Stimulated activated naive CD8-positive, alpha-beta T cell treated with anti-CD3 and anti-CD28 coated beads, Interleukin-15, Interleukin-2, amounts not matched to agents 100 ng/mL and 50 ng/mL, for 24 hours (primary cell): Measurements from ENCODE around the gene DOCK3.
"Not testable (repeated sequence)": the region's sequence is repeated elsewhere in the genome, so short reads cannot be mapped to it uniquely, and the experiment has no call there.

Experiments used
- H3K27ac Mint-ChIP-seq: one replicate; pipeline ENCODE4 v1.8.0; 2021; ENCODE audit warnings: mild to moderate bottlenecking, mixed read lengths
- H3K27me3 Mint-ChIP-seq: one replicate; pipeline ENCODE4 v1.8.0; 2021; ENCODE audit warnings: mixed read lengths
- H3K36me3 Mint-ChIP-seq: one replicate; pipeline ENCODE4 v1.8.0; 2021; ENCODE audit warnings: low read depth, mixed read lengths
- H3K4me1 Mint-ChIP-seq: one replicate; pipeline ENCODE4 v1.8.0; 2021; ENCODE audit warnings: low read depth, mixed read lengths
- H3K4me3 Mint-ChIP-seq: one replicate; pipeline ENCODE4 v1.8.0; 2021; ENCODE audit warnings: mild to moderate bottlenecking, mixed read lengths
- H3K9me3 Mint-ChIP-seq: one replicate; pipeline ENCODE4 v1.8.0; 2021; ENCODE audit warnings: mixed read lengths

Gene DOCK3

DNA sequence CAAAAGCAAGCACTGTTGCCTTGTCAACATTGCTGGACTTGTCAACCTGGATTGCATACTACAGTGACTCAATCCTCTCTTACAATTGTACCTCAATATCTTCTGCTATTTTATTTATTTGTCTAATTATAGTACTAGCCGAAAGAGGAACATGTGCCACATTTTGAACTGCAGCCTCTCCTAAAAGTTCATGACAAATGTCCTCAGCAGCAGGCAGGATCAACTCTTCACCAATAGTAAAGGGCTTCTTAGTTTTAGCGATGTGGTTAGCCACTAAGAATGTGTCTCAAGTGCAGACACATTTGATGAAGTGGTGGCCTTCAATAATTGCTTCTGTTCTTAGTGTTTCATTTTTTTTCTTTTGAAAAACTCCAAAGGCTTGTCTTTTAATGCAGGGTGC lies 13.2 kb downstream of the DOCK3 start:
- Mint-ChIP-seq H3K9me3 (no peaks in the 10 kb centered on the region), H3K27me3 (peaks cover 3% of the 10 kb centered on the region), H3K4me3 (no peak overlapping the region), H3K4me1 (no peaks in the 10 kb centered on the region), H3K27ac (no peak overlapping the region), H3K36me3 (no peaks in the 10 kb centered on the region)

DNA sequence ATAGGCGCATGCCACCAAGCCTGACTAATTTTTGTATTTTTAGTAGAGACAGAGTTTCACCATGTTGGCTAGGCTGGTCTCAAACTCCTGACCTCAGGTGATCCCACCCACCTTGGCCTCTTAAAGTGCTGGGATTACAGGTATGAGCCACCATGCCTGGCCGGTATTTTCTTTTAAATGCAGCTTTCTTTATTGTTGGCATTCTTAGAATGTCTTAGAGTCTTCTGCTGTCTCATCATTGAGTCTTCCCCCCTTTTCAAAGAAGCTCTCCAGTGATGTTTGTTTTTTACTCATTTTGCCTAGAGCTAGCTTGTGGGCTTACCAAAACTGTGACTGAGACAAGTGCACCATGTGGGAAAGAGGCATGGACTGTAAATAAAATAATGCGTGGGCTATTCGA lies 13.9 kb downstream of the DOCK3 start:
- H3K4me1 Mint-ChIP-seq, H3K36me3 Mint-ChIP-seq, H3K4me3 Mint-ChIP-seq, H3K27ac Mint-ChIP-seq, H3K9me3 Mint-ChIP-seq, H3K27me3 Mint-ChIP-seq: not testable (repeated sequence)

DNA sequence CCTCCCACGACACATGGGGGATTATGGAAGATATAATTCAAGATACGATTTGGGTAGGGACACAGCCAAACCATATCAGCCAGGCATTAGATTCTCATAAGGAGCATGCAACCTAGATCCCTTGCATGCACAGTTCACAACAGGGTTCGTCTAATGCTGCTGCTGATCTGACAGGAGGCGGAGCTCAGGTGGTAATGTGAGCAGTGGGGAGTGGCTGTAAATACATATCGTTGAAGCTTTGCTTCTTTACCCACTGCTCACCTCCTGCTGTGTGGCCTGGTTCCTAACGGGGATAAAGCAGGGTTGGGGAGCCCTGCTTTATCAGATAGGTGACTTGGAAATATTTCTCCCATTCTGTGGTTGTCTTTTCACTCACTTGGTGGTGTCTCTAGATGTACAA lies 14.8 kb downstream of the DOCK3 start:
- no peaks in the 10 kb centered on the region for H3K4me1 Mint-ChIP-seq
- no peak overlapping the region for H3K27ac Mint-ChIP-seq
- H3K27me3 Mint-ChIP-seq, result peaks cover 3% of the 10 kb centered on the region
- H3K36me3 Mint-ChIP-seq, result no peaks in the 10 kb centered on the region
- H3K9me3 Mint-ChIP-seq, result no peaks in the 10 kb centered on the region
- H3K4me3 Mint-ChIP-seq, result no peak overlapping the region

DNA sequence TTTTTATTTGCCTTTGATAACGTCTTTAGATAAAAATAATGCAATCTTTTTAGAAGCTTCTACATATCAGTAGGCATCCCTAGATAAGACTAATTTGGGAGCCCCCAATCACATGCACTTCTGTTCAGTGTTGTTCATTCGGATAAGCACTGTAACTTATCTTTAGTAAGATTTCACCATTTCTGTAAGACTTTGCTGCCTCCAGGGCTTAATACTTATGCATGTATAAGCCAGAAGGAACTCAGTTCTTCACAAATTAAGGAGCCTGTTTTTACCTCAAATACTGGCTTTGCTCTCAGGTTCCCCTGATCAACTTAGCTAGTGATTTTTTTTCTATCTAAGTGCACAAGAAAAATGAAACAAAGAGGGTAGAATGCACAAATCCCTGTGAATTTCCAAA lies 20.3 kb downstream of the DOCK3 start:
- no peaks in the 10 kb centered on the region for H3K4me1 Mint-ChIP-seq
- peaks cover 8% of the 10 kb centered on the region for H3K9me3 Mint-ChIP-seq
- no peaks in the 10 kb centered on the region for H3K27me3 Mint-ChIP-seq
- H3K4me3 Mint-ChIP-seq, result no peak overlapping the region
- no peak overlapping the region for H3K27ac Mint-ChIP-seq
- H3K36me3 Mint-ChIP-seq, result peaks cover 5% of the 10 kb centered on the region

- Mint-ChIP-seq H3K27ac (no peak overlapping the region), H3K36me3 (peaks cover 5% of the 10 kb centered on the region), H3K27me3 (no peaks in the 10 kb centered on the region), H3K4me3 (no peak overlapping the region), H3K9me3 (peaks cover 8% of the 10 kb centered on the region), H3K4me1 (no peaks in the 10 kb centered on the region)
Measured at GRCh38 chr3:50696276-50696675, 21.5 kb downstream of the DOCK3 start.

GRCh38 chr3:50698269-50698668 lies 23.5 kb downstream of the DOCK3 start:
- Mint-ChIP-seq H3K27ac (no peak overlapping the region), H3K36me3 (peaks cover 5% of the 10 kb centered on the region), H3K27me3 (peaks cover 8% of the 10 kb centered on the region), H3K9me3 (peaks cover 8% of the 10 kb centered on the region), H3K4me3 (no peak overlapping the region), H3K4me1 (no peaks in the 10 kb centered on the region)

DNA sequence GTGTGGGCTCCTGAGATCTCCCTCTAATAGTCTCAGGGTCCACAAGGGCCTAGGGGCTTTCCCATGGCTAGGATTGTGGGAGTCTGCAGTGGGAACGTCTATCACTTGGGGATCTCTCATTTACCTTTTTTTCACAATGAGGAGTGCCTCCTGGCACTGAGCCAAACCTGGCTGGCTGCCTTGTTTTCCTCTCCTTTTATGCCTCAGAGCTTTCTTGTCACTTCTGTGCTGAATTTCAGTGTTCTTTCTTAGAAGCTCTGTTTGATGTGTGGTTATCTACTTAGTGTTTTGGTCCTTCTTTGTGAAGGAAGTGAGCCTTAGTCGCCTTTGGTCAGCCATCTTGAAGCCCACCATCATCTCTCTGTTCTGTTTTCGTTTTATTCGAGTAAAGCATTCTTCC lies 33.9 kb downstream of the DOCK3 start:
- H3K9me3 Mint-ChIP-seq, result peaks cover 8% of the 10 kb centered on the region
- H3K27me3 Mint-ChIP-seq, result no peaks in the 10 kb centered on the region
- H3K4me1 Mint-ChIP-seq, result peaks cover 8% of the 10 kb centered on the region
- H3K36me3 Mint-ChIP-seq, result no peaks in the 10 kb centered on the region
- no peak overlapping the region for H3K4me3 Mint-ChIP-seq
- H3K27ac Mint-ChIP-seq, result no peak overlapping the region

DNA sequence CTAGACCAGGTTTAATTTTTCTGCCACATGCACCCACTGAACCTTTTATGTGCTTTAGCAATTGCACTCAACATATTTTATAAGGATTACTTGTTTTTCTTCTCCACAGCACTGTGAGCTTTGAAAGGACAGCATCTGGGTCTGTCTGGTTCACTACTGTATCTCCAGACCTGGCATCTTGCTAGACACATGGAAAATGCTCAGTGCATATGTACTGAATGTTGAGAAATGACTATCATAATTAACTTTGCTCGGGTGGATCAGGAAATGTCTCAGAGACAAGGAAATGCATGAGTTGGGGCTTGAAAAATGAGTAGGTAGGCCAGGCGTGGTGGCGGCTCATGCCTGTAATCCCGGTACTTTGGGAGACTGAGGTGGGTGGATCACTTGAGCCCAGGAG lies 40.2 kb downstream of the DOCK3 start:
- Mint-ChIP-seq H3K9me3 (no peaks in the 10 kb centered on the region), H3K4me3 (no peak overlapping the region), H3K36me3 (no peaks in the 10 kb centered on the region), H3K27ac (no peak overlapping the region), H3K4me1 (no peaks in the 10 kb centered on the region), H3K27me3 (no peaks in the 10 kb centered on the region)

- no peaks in the 10 kb centered on the region for H3K36me3 Mint-ChIP-seq
- H3K9me3 Mint-ChIP-seq, result no peaks in the 10 kb centered on the region
- H3K27me3 Mint-ChIP-seq, result peaks cover 11% of the 10 kb centered on the region
- H3K27ac Mint-ChIP-seq, result no peak overlapping the region
- no peak overlapping the region for H3K4me3 Mint-ChIP-seq
- H3K4me1 Mint-ChIP-seq, result no peaks in the 10 kb centered on the region
Measured at GRCh38 chr3:50724831-50725230, 50.1 kb downstream of the DOCK3 start.

DNA sequence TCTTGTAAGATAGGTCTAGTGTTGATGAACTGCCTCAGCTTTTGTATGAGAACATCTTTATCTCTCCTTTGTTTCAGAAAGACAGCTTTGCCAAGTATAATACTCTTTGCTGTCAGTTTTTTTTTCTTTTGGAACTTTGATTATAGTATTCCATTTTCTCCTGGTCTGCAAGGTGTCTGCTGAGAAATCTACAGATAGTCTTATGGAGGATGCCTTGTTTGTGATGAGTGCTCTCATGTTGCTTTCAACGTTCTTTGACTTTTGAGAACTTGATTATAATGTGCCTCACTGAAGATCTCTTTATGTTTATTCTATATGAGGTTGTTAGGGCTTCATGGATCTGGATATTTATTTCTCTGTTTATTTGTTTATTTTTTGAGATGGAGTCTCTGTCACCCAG lies 60.3 kb downstream of the DOCK3 start:
- Mint-ChIP-seq H3K4me1 (no peaks in the 10 kb centered on the region), H3K27me3 (no peaks in the 10 kb centered on the region), H3K27ac (no peak overlapping the region), H3K36me3 (no peaks in the 10 kb centered on the region), H3K4me3 (no peak overlapping the region), H3K9me3 (peaks cover 7% of the 10 kb centered on the region)

GRCh38 chr3:50737193-50737905 lies 62.6 kb downstream of the DOCK3 start:
- H3K4me1 Mint-ChIP-seq, result no peaks in the 10 kb centered on the region
- H3K27me3 Mint-ChIP-seq, result no peaks in the 10 kb centered on the region
- H3K9me3 Mint-ChIP-seq, result peaks cover 7% of the 10 kb centered on the region
- H3K4me3 Mint-ChIP-seq, result no peak overlapping the region
- no peaks in the 10 kb centered on the region for H3K36me3 Mint-ChIP-seq
- H3K27ac Mint-ChIP-seq, result no peak overlapping the region

DNA sequence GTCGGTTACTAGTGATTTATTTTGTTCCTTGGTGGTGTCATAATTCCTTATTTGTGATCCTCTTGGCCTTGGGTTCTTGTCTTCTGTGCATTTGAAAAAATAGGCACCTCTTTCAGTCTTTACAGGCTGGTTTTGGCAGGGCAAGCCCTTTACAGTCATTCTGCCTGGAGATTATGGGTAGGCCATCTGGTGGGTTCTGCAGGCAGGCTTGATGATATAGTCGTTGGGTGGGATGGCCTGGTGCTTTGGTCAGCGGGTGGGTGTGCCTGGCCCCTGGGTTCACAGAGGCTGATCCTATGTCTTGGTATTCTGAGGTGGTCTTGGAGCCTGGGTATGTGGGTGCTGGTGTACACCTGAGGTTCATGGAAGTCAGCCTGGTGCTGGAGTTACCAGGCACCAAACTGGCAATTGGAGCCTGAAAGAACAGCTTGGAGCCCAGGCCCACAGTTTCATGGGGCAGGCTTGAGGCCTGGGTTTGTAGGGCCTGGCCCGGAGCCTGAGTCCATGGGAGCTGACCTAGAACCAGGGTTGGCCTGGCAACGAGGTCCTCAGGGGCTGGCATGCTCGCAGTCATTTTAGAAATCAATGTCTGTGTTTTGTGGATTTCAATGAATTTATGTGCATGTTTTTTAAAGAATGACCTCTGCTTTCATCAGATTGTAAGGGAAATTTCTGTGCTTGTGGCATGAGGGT lies 63.3 kb downstream of the DOCK3 start:
- Mint-ChIP-seq H3K27ac (no peak overlapping the region), H3K4me3 (no peak overlapping the region), H3K9me3 (peaks cover 7% of the 10 kb centered on the region), H3K4me1 (no peaks in the 10 kb centered on the region), H3K36me3 (no peaks in the 10 kb centered on the region), H3K27me3 (no peaks in the 10 kb centered on the region)

- no peak overlapping the region for H3K27ac Mint-ChIP-seq
- H3K4me1 Mint-ChIP-seq, result no peaks in the 10 kb centered on the region
- no peaks in the 10 kb centered on the region for H3K27me3 Mint-ChIP-seq
- no peaks in the 10 kb centered on the region for H3K9me3 Mint-ChIP-seq
- no peak overlapping the region for H3K4me3 Mint-ChIP-seq
- no peaks in the 10 kb centered on the region for H3K36me3 Mint-ChIP-seq
Measured at GRCh38 chr3:50743643-50744042, 68.9 kb downstream of the DOCK3 start.

DNA sequence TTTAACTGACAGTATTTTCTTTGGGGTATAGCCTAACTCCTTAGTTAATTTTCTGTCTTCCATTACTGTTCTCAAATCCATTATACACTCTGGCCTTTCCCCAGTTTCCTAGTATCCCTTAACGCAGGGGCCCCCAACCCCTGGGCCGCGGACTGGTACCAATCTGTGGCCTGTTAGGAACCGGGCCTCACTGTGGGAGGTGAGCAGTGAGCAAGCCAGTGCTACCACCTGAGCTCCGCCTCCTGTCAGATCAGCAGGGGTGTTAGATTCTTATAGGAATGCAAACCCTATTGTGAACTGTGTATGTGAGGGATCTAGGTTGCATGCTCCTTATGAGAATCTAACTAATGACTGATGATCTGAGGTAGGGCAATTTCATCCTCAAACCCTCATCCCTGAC lies 75.1 kb downstream of the DOCK3 start:
- Mint-ChIP-seq H3K27ac (no peak overlapping the region), H3K9me3 (no peaks in the 10 kb centered on the region), H3K27me3 (no peaks in the 10 kb centered on the region), H3K36me3 (no peaks in the 10 kb centered on the region), H3K4me1 (no peaks in the 10 kb centered on the region), H3K4me3 (no peak overlapping the region)

- no peaks in the 10 kb centered on the region for H3K36me3 Mint-ChIP-seq
- no peaks in the 10 kb centered on the region for H3K9me3 Mint-ChIP-seq
- H3K4me3 Mint-ChIP-seq, result no peak overlapping the region
- no peaks in the 10 kb centered on the region for H3K27me3 Mint-ChIP-seq
- no peak overlapping the region for H3K27ac Mint-ChIP-seq
- no peaks in the 10 kb centered on the region for H3K4me1 Mint-ChIP-seq
Measured at GRCh38 chr3:50759015-50759414, 84.3 kb downstream of the DOCK3 start.

DNA sequence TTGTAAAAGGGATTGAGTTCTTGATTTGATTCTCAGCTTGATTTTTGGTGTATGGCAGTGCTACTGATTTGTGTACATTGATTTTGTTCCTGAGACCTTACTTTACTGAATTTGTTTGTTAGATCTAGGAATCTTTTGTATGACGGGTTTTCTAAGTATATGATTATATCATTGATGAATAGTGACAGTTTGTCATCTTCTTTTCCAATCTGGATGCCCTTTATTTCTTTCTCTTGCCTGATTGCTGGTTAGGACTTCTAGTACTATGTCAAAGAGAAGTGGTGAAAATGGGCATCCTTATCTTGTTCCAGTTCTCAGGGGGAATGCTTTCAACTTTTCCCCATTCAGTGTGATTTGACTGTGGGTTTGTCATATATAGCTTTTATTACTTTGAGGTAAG lies 103.0 kb downstream of the DOCK3 start:
- Mint-ChIP-seq H3K36me3 (peaks cover under 1% of the 10 kb centered on the region), H3K4me1 (no peaks in the 10 kb centered on the region), H3K27me3 (no peaks in the 10 kb centered on the region), H3K9me3 (peaks cover 4% of the 10 kb centered on the region), H3K4me3 (no peak overlapping the region), H3K27ac (no peak overlapping the region)
